HG02884 (cell line): ENCODE data around the gene UBR3.

Experiments
- ATAC-seq: cut with Tn5 transposase; IDR thresholded peaks from one replicate; pipeline ENCODE4 v1.9.1; 2021; ENCODE audit warnings: mild to moderate bottlenecking, moderate library complexity; ENCODE audit not compliant: unreplicated experiment

The UBR3 gene

GRCh38 chr2:170039401-170040172 lies 212.3 kb downstream of the UBR3 start:
- ATAC-seq, result no peak

GRCh38 chr2:170044751-170045478 lies 217.7 kb downstream of the UBR3 start:
- ATAC-seq, result no peak

- no peak for ATAC-seq
Measured at GRCh38 chr2:170047331-170048065, 220.2 kb downstream of the UBR3 start.

GRCh38 chr2:170052151-170052550 lies 224.9 kb downstream of the UBR3 start:
- no peak for ATAC-seq

GRCh38 chr2:170054997-170055396 lies 227.7 kb downstream of the UBR3 start:
- no peak for ATAC-seq

- ATAC-seq, result no peak
Measured at GRCh38 chr2:170056900-170057299, 229.6 kb downstream of the UBR3 start.

GRCh38 chr2:170063456-170064235 lies 236.4 kb downstream of the UBR3 start:
- ATAC-seq, result no peak

- ATAC-seq, result no peak
Measured at GRCh38 chr2:170070778-170071177, 243.5 kb downstream of the UBR3 start.

- ATAC-seq, result no peak
Measured at GRCh38 chr2:170073288-170073687, 246.0 kb downstream of the UBR3 start.

- ATAC-seq, result no peak
Measured at GRCh38 chr2:170076189-170076588, 248.9 kb downstream of the UBR3 start.

GRCh38 chr2:170077830-170078569 lies 250.7 kb downstream of the UBR3 start:
- ATAC-seq, result no peak

- no peak for ATAC-seq
Measured at GRCh38 chr2:170084820-170085491, 257.7 kb downstream of the UBR3 start.

GRCh38 chr2:170086117-170086688 lies 258.9 kb downstream of the UBR3 start:
- ATAC-seq, result no peak

- no peak for ATAC-seq
Measured at GRCh38 chr2:170086751-170087412, 259.6 kb downstream of the UBR3 start.

GRCh38 chr2:170087413-170087793 lies 260.1 kb downstream of the UBR3 start:
- no peak for ATAC-seq

GRCh38 chr2:170088776-170089175 lies 261.5 kb downstream of the UBR3 start:
- ATAC-seq, result no peak

GRCh38 chr2:170090229-170090628 lies 263.0 kb downstream of the UBR3 start:
- no peak for ATAC-seq

- no peak for ATAC-seq
Measured at GRCh38 chr2:170091436-170091835, 264.2 kb downstream of the UBR3 start.
